ENCODE results near the gene FCHO2. TPM values are rescaled to one million over a fixed set of nuclear protein-coding genes. Genes with fewer than 3 reads are reported as not detected.
"Not testable (repeated sequence)": the region's sequence is repeated elsewhere in the genome, so short reads cannot be mapped to it uniquely, and the experiment has no call there.

FCHO2 gene
- total and polyA plus RNA-seq, 9 donors, result 12.1 to 34.4 (median 26.0) TPM

DNA sequence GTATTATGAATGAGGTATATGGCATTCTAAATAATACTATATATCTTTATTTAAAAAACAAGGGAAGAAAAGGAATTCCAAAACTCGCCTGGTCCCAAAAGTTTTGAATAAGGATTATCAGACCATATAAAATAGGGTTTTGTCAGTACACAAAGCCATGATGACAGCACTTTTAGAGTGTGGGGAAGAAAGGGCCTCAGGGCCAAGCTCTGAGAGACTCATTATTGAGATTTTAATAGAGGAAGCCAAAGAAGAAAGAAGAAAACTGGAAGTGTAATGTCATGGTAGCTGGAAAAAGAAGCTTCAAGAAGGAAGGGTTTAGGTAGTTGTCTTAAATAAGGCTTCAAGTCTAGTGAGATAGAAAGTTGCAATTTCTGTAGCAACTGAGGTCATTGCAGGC, 53.0 kb downstream of the FCHO2 start:
- WGBS, 3 donors, result 94 to 98% (median 97%) methylated on average over 1 of the region's 1 CpG
- no peak for TF ChIP-seq EP300 (IDR thresholded peaks at IDR 0.05)
- Histone ChIP-seq H3K4me1 (ENCODE audit: insufficient read depth) (no peaks in the 10 kb centered on the region), H3K27ac (no peak overlapping the region), H3K27me3 (no peaks in the 10 kb centered on the region), H3K9me3 (no peaks in the 10 kb centered on the region), H3K36me3 (no peaks in the 10 kb centered on the region), H3K4me3 (no peak overlapping the region)
- no peak for DNase-seq
- intact Hi-C loops (cut with DNase I), result no loop called here

DNA sequence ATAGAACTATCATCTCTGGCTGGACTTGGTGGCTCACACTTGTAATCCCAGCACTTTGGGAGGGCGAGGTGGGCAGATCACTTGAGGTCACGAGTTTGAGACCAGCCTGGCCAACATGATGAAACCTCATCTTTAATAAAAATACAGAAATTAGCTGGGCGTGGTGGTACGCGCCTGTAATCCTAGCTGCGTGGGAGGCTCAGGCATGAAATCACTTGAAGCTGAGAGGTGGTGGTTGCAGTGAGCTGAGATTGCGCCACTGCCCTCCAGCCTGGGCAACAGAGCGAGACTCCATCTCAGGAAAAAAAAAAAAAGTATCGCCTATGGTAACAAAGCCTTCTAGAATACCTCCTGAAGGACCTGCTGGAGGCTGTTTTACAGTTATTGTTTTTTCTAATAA, 55.8 kb downstream of the FCHO2 start:
- H3K9me3 ChIP-seq; intact Hi-C loops (cut with DNase I); H3K4me1 ChIP-seq (ENCODE audit: insufficient read depth); H3K27ac ChIP-seq; H3K36me3 ChIP-seq; H3K27me3 ChIP-seq; DNase-seq; H3K4me3 ChIP-seq: not testable (repeated sequence)
- 98% methylated on average over 9 of the region's 9 CpGs for WGBS, 3 donors

- Histone ChIP-seq H3K27me3 (no peaks in the 10 kb centered on the region), H3K4me1 (ENCODE audit: insufficient read depth) (no peaks in the 10 kb centered on the region), H3K9me3 (no peaks in the 10 kb centered on the region), H3K4me3 (no peak overlapping the region), H3K27ac (no peak overlapping the region), H3K36me3 (no peaks in the 10 kb centered on the region)
- TF ChIP-seq CTCF (IDR thresholded peaks at IDR 0.05) (no peak), EP300 (IDR thresholded peaks at IDR 0.05) (no peak), POLR2A (IDR thresholded peaks at IDR 0.05) (no peak)
- intact Hi-C loops (cut with DNase I), result no loop called here
- WGBS, 3 donors, result 99 to 100% (median 100%) methylated on average over 2 of the region's 2 CpGs
- DNase-seq, result no peak
Observed at GRCh38 chr5:73018892-73019291, 63.1 kb downstream of the FCHO2 start.

DNA sequence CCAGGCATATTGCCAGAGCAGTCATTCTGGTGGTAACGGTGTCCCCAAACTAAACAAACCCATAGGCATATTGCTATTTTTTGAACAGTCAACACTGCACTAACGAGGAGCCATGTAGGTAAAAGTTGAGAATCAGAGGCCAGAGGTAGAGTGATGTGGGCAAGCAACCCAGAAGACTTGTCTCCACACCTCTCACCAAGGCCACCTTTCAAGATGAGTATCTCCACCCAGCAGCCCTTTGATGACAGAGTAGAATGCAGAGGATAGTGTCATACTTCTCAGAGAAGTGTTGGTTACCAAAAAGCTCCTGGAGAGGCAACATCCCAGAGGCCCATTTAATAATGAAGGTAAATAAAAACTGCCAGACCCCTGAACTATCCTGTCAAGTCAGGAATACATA, 63.9 kb downstream of the FCHO2 start:
- no peaks in the 10 kb centered on the region for H3K4me1 ChIP-seq (ENCODE audit: insufficient read depth)
- H3K9me3 ChIP-seq, result no peaks in the 10 kb centered on the region
- H3K27me3 ChIP-seq, result no peaks in the 10 kb centered on the region
- no peak for DNase-seq
- intact Hi-C loops (cut with DNase I), result no loop called here
- no peaks in the 10 kb centered on the region for H3K36me3 ChIP-seq
- H3K4me3 ChIP-seq, result no peak overlapping the region
- no peak for TF ChIP-seq CTCF (IDR thresholded peaks at IDR 0.05)
- TF ChIP-seq POLR2A (IDR thresholded peaks at IDR 0.05), result no peak
- TF ChIP-seq EP300 (IDR thresholded peaks at IDR 0.05), result no peak
- H3K27ac ChIP-seq, result no peak overlapping the region
- 96 to 100% (median 97%) methylated on average over 2 of the region's 2 CpGs for WGBS, 3 donors

GRCh38 chr5:73022471-73023169, 66.8 kb downstream of the FCHO2 start:
- no peak for TF ChIP-seq CTCF (IDR thresholded peaks at IDR 0.05)
- no peak for TF ChIP-seq EP300 (IDR thresholded peaks at IDR 0.05)
- TF ChIP-seq POLR2A (IDR thresholded peaks at IDR 0.05), result no peak
- Histone ChIP-seq H3K27ac (no peak overlapping the region), H3K4me1 (ENCODE audit: insufficient read depth) (no peaks in the 10 kb centered on the region), H3K36me3 (no peaks in the 10 kb centered on the region), H3K27me3 (no peaks in the 10 kb centered on the region), H3K4me3 (no peak overlapping the region), H3K9me3 (no peaks in the 10 kb centered on the region)
- intact Hi-C loops (cut with DNase I), result no loop called here
- no peak for DNase-seq
- 62 to 90% (median 81%) methylated on average over 4 of the region's 4 CpGs for WGBS, 3 donors

GRCh38 chr5:73024946-73025544, 69.2 kb downstream of the FCHO2 start:
- H3K27ac ChIP-seq; H3K9me3 ChIP-seq; H3K4me3 ChIP-seq; H3K4me1 ChIP-seq (ENCODE audit: insufficient read depth); intact Hi-C loops (cut with DNase I); DNase-seq; H3K27me3 ChIP-seq; H3K36me3 ChIP-seq: not testable (repeated sequence)
- 97 to 98% (median 97%) methylated on average over 9 of the region's 9 CpGs for WGBS, 3 donors
